ENCODE measurements around the gene ADAMTS12. TPM values are rescaled to one million over a fixed set of nuclear protein-coding genes. Genes with fewer than 3 reads are reported as not detected.

Gene ADAMTS12
- total and polyA plus RNA-seq, 4 donors, result 0.49 to 6.4 (median 2.3) TPM

DNA sequence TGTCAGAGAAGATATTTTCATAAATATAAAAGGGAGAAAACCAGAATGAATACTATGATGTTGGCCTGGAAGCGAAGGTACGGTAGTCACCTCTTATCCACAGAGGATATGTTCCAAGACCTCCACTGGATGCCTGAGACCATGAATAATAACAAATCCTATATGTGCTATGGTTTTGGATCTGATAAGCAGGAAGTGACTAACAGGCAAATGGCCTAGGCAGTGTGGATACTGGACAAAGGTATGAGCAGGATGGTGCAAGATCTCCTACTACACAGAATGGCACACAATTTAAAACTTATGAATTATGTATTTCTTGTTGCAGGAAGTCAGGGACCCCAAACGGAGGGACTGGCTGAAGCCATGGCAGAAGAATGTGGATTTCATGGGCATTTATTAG lies 48.2 kb downstream of the ADAMTS12 start (continued):
- no peak for TF ChIP-seq CTCF (IDR thresholded peaks at IDR 0.05; ENCODE audit: low read depth, low read length, missing input control)
- TF ChIP-seq, protein P1, sequence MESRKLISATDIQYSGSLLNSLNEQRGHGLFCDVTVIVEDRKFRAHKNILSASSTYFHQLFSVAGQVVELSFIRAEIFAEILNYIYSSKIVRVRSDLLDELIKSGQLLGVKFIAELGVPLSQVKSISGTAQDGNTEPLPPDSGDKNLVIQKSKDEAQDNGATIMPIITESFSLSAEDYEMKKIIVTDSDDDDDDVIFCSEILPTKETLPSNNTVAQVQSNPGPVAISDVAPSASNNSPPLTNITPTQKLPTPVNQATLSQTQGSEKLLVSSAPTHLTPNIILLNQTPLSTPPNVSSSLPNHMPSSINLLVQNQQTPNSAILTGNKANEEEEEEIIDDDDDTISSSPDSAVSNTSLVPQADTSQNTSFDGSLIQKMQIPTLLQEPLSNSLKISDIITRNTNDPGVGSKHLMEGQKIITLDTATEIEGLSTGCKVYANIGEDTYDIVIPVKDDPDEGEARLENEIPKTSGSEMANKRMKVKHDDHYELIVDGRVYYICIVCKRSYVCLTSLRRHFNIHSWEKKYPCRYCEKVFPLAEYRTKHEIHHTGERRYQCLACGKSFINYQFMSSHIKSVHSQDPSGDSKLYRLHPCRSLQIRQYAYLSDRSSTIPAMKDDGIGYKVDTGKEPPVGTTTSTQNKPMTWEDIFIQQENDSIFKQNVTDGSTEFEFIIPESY (IDR thresholded peaks at IDR 0.05), result no peak
- no peak for TF ChIP-seq FOXA2 (IDR thresholded peaks at IDR 0.05)
- no peak for TF ChIP-seq FOXA1 (IDR thresholded peaks at IDR 0.05)

DNA sequence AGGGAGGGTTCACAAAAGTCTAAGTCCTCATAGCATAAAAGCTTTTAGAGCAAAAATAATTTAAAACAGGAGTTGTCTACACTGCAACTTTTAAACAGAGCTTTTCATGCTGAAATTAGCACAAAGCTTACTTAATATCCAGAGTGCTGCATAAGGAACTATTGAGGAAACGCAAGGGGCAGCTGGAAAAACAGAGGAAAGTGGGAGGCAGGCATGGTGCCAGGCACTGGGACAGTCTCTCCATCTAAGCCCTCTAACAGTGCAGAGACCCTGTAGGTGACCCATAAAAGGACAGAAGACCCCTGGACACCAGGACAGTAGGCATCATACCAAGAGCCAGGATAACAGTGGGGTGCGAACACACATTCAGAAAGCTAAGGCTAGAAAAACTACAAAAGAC lies 49.3 kb downstream of the ADAMTS12 start:
- H3K36me3 ChIP-seq (ENCODE audit: control insufficient read depth in 4 of 4, insufficient read depth in 3 of 4, low read depth in 1 of 4, low read length in 3 of 4), result no peaks in the 10 kb centered on the region
- no peak overlapping the region for H3K9ac ChIP-seq (ENCODE audit: low read depth in 1 of 2, low read length in 2 of 2)
- no peak for DNase-seq (ENCODE audit: low spot score)
- H3K4me3 ChIP-seq (ENCODE audit: low read depth in 1 of 3, low read length in 3 of 3), result no peak overlapping the region
- H3K27me3 ChIP-seq (ENCODE audit: control insufficient read depth in 4 of 4, insufficient read depth in 4 of 4, low read length in 3 of 4), result no peaks in the 10 kb centered on the region
- H3K27ac ChIP-seq (ENCODE audit: low read depth in 1 of 2, low read length in 2 of 2), result no peak overlapping the region
- no peaks in the 10 kb centered on the region for H3K9me3 ChIP-seq (ENCODE audit: control insufficient read depth in 4 of 4, low read length in 3 of 4)
- WGBS, result 90% methylated on average over 2 of the region's 2 CpGs
- H3K4me1 ChIP-seq (ENCODE audit: control insufficient read depth in 4 of 4, insufficient read depth in 4 of 4, low read length in 3 of 4), result no peaks in the 10 kb centered on the region
- TF ChIP-seq YY1 (IDR thresholded peaks at IDR 0.05) (no peak), HNF4G (IDR thresholded peaks at IDR 0.05) (no peak), REST (IDR thresholded peaks at IDR 0.05) (no peak), TAF1 (conservative IDR thresholded peaks at IDR 0.05) (no peak), NR2F2 (IDR thresholded peaks at IDR 0.05) (no peak), GABPA (IDR thresholded peaks at IDR 0.05 in 1 of 2, conservative IDR thresholded peaks at IDR 0.05 in 1 of 2) (no peak), RXRA (IDR thresholded peaks at IDR 0.05) (no peak), CTCF (IDR thresholded peaks at IDR 0.05; ENCODE audit: low read depth, low read length, missing input control) (no peak)
- TF ChIP-seq, protein P1 (IDR thresholded peaks at IDR 0.05), result no peak

All from liver (tissue), 9 donors.